Activated CD4-positive, alpha-beta T cell treated with anti-CD3 and anti-CD28 coated beads for 36 hours (primary cell): Measurements from ENCODE around the gene PHLPP1. TPM values are rescaled to one million over a fixed set of nuclear protein-coding genes. Genes with fewer than 3 reads are reported as not detected.

Source experiments
- ATAC-seq: fragments of 200-7000 bp; cut with Tn5 transposase; one replicate; pipeline ENCODE4 v1.10.0; 2021; ENCODE audit warnings: mild to moderate bottlenecking, moderate library complexity
- CTCF ChIA-PET: fragments of 350-600 bp; sonication (Branson Sonifier 250); formaldehyde crosslinking; loops from one replicate; lab custom pipeline; 2021; ENCODE audit warnings: antibody characterized with exemption; lab: Charles Lee
- POLR2A ChIA-PET: fragments of 350-600 bp; sonication (Branson Sonifier 250); formaldehyde crosslinking; loops from one replicate; lab custom pipeline; 2021; ENCODE audit warnings: antibody characterized with exemption, inconsistent platforms; lab: Charles Lee
- DNase-seq: peaks from one replicate; pipeline ENCODE4 v3.0.0-alpha.2; 2020
- H3K27ac Mint-ChIP-seq: one replicate; pipeline ENCODE4 v1.8.0; 2021; ENCODE audit warnings: mixed read lengths
- H3K27me3 Mint-ChIP-seq: one replicate; pipeline ENCODE4 v1.8.0; 2021; ENCODE audit warnings: mixed read lengths
- H3K36me3 Mint-ChIP-seq: one replicate; pipeline ENCODE4 v1.8.0; 2021; ENCODE audit warnings: low read depth, mixed read lengths
- H3K4me1 Mint-ChIP-seq: one replicate; pipeline ENCODE4 v1.8.0; 2021; ENCODE audit warnings: mixed read lengths
- H3K4me3 Mint-ChIP-seq: one replicate; pipeline ENCODE4 v1.8.0; 2021; ENCODE audit warnings: mild to moderate bottlenecking, moderate library complexity, mixed read lengths
- H3K9me3 Mint-ChIP-seq: one replicate; pipeline ENCODE4 v1.8.0; 2021; ENCODE audit warnings: low read depth, mixed read lengths
- intact Hi-C, 2 experiments: fragments of 100-400 bp; cut with DNase I in 1 of 2; cut with micrococcal nuclease in 1 of 2; formaldehyde crosslinking; loops; one replicate each; pipeline versions ENCODE4 v1.14.2 to v1.15.1; 2022 to 2024; cut with DNase I, micrococcal nuclease
- total RNA-seq, 2 experiments: library from RNA; stranded (reverse); gene quantifications; one replicate each; pipeline ENCODE4 v1.2.3, GENCODE V29; 2021

The PHLPP1 gene
- total RNA-seq, 2 experiments from 2014 or later = 6.8 to 8.5 TPM

DNA sequence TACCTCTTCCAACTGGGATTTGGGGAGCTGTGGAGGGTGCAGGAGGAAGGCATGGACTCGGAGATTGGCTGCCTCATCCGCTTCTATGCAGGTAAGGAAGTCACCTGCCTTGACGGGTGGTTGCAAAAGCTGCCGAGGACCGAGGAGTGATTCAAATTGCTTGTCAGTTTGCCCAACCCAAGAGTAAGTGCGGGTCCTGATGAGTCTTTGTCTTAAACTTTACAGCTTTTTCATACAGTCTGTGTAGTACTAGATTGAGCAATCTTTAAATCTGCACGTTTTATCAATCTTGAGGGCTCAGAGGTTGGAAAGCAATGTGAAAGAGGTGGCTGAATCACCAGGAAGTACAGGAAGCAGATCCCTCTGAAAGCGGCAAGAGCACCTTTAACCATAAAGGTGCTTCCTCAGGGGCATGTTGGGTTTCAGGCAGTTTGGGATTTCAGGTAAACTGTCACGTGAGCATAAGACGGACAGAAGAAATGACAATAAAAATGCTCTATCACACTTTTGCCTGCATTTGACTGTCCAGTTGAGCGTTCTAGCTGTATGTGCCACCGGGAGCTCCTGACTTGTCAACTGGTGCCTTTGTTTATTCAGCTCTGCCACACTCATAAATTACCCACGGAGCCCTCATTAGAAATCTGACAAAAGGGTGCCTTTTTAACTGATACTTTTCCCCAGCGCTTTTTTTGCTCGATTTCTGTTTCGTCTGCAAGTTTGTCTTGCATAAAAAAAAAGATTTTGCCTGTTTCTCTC, 2.0 kb downstream of the PHLPP1 start:
- Mint-ChIP-seq H3K4me1 (peaks cover 40% of the 10 kb centered on the region), H3K36me3 (no peaks in the 10 kb centered on the region), H3K4me3 (peak overlapping the region; percentile 71), H3K27ac (peak overlapping the region; percentile 84), H3K9me3 (no peaks in the 10 kb centered on the region), H3K27me3 (peaks cover 2% of the 10 kb centered on the region)
- CTCF ChIA-PET = interaction anchor here (0.8 to 1.4 kb wide), 4 partner anchors 9 to 265 kb away, joined by 3 to 6 read pairs (median 4); no protein-coding TSS in a partner anchor
- ATAC-seq (peak; percentile 37), DNase-seq (peak; percentile 69)
- intact Hi-C loops = loop anchor here (1.0 to 10.0 kb wide), 8 partner anchors 53 to 607 kb away; partner anchors contain the start of gene TNFRSF11A (in 1 of the 2)
- POLR2A ChIA-PET = interaction anchor here (0.5 to 1.4 kb wide), 4 partner anchors 11 to 441 kb away, joined by 3 to 9 read pairs (median 3); no protein-coding TSS in a partner anchor

- H3K9me3 Mint-ChIP-seq = no peaks in the 10 kb centered on the region
- CTCF ChIA-PET = interaction anchor here (0.9 to 1.4 kb wide), 3 partner anchors 8 to 264 kb away, joined by 3 to 6 read pairs (median 3); no protein-coding TSS in a partner anchor
- H3K27me3 Mint-ChIP-seq = peaks cover 2% of the 10 kb centered on the region
- no peak overlapping the region for H3K27ac Mint-ChIP-seq
- H3K4me3 Mint-ChIP-seq = peak overlapping the region; percentile 71
- H3K4me1 Mint-ChIP-seq = peaks cover 40% of the 10 kb centered on the region
- intact Hi-C loops = loop anchor here (1.0 to 10.0 kb wide), 8 partner anchors 53 to 607 kb away; partner anchors contain the start of gene TNFRSF11A (in 1 of the 2)
- POLR2A ChIA-PET = no interaction called here
- ATAC-seq (no peak), DNase-seq (no peak)
- H3K36me3 Mint-ChIP-seq = no peaks in the 10 kb centered on the region
Measured at GRCh38 chr18:62717925-62718800, 2.8 kb downstream of the PHLPP1 start.

- no peak overlapping the region for H3K27ac Mint-ChIP-seq
- intact Hi-C loops = no loop called here
Measured at GRCh38 chr18:62720048-62720447, 4.7 kb downstream of the PHLPP1 start.

GRCh38 chr18:62720766-62721613, 5.6 kb downstream of the PHLPP1 start:
- peak; percentile 23 for DNase-seq
- no peaks in the 10 kb centered on the region for H3K36me3 Mint-ChIP-seq
- no peak overlapping the region for H3K27ac Mint-ChIP-seq
- peaks cover 37% of the 10 kb centered on the region for H3K4me1 Mint-ChIP-seq
- intact Hi-C loops = no loop called here
- POLR2A ChIA-PET = no interaction called here
- H3K4me3 Mint-ChIP-seq = no peak overlapping the region
- CTCF ChIA-PET = interaction anchor here (1.7 kb wide), 1 partner anchor 20 kb away, joined by 10 read pairs; no protein-coding TSS in a partner anchor
- H3K9me3 Mint-ChIP-seq = no peaks in the 10 kb centered on the region
- no peak for ATAC-seq
- H3K27me3 Mint-ChIP-seq = peaks cover 5% of the 10 kb centered on the region

More at GRCh38 chr18:62720048-62720447, 4.7 kb downstream of the PHLPP1 start:
- peaks cover 4% of the 10 kb centered on the region for H3K27me3 Mint-ChIP-seq
- no peaks in the 10 kb centered on the region for H3K36me3 Mint-ChIP-seq
- H3K4me1 Mint-ChIP-seq = peaks cover 37% of the 10 kb centered on the region
- H3K4me3 Mint-ChIP-seq = no peak overlapping the region
- CTCF ChIA-PET = interaction anchor here (1.4 to 1.7 kb wide), 3 partner anchors 13 to 238 kb away, joined by 3 to 10 read pairs (median 8); no protein-coding TSS in a partner anchor
- POLR2A ChIA-PET = interaction anchor here (0.7 kb wide), 1 partner anchor 71 kb away, joined by 3 read pairs; no protein-coding TSS in a partner anchor
- no peak for ATAC-seq
- no peaks in the 10 kb centered on the region for H3K9me3 Mint-ChIP-seq
- DNase-seq = no peak

GRCh38 chr18:62721839-62722795, 6.8 kb downstream of the PHLPP1 start:
- ATAC-seq (no peak), DNase-seq (no peak)
- ChIA-PET CTCF (interaction anchor here (0.5 kb wide), 1 partner anchor 326 kb away, joined by 3 read pairs; no protein-coding TSS in a partner anchor), POLR2A (no interaction called here)
- Mint-ChIP-seq H3K4me3 (no peak overlapping the region), H3K36me3 (no peaks in the 10 kb centered on the region), H3K9me3 (no peaks in the 10 kb centered on the region), H3K27ac (no peak overlapping the region), H3K27me3 (peaks cover 5% of the 10 kb centered on the region), H3K4me1 (peaks cover 35% of the 10 kb centered on the region)
- intact Hi-C loops = no loop called here

DNA sequence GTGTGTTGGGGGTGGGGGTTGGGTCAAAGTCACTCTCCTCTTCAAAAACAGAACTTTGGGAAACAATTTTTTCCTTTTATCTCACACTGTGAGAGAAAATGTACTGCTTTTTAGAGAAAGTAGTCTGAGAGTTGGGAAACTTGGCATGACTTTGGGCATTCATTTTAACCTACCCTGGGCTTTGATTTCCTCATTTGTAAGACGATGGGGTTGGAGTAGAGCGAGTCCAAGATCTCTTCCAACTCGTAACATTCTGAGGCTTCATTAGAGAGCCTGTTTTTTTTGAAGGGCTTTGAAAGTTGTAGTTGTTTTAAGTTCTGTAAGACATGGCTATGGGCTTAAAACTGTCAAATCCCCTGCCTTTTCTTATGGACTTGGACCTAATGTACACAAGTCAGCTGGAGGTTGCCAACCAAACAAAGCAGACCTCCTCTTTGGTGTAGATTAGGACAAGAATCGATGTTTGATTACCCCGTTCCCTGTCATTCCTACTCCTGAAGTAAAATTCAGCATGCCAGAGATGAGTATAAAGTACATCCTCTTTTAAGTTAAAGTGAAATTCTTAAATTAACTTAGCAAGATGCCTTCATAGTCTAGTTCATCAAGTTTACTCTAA, 8.4 kb downstream of the PHLPP1 start:
- H3K4me1 Mint-ChIP-seq = peaks cover 21% of the 10 kb centered on the region
- H3K4me3 Mint-ChIP-seq = no peak overlapping the region
- no peak for ATAC-seq
- H3K27me3 Mint-ChIP-seq = peaks cover 5% of the 10 kb centered on the region
- intact Hi-C loops = no loop called here
- no peaks in the 10 kb centered on the region for H3K9me3 Mint-ChIP-seq
- DNase-seq = no peak
- H3K36me3 Mint-ChIP-seq = no peaks in the 10 kb centered on the region
- ChIA-PET CTCF (interaction anchor here (1.2 kb wide), 1 partner anchor 9 kb away, joined by 3 read pairs; the partner anchor contains the start of gene PHLPP1), POLR2A (no interaction called here)
- H3K27ac Mint-ChIP-seq = no peak overlapping the region

DNA sequence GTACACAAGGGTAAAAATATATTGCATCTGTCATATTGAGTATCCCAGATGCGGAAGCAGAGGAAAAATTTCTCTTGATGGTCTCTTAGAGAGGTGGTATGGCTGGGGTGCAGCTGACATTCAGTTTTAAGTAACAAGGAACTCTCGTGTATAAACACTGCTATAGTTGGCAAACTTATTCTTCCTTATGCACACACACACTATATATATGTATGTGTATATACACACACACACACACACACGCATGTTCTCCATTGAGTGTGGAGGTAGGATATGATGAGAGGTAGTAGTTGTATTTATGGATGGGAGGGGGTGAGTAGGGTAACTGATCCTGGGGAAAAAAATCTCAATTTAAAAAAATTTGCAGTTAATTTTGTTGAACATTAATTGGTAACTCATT, 10.6 kb downstream of the PHLPP1 start:
- H3K36me3 Mint-ChIP-seq = no peaks in the 10 kb centered on the region
- CTCF ChIA-PET = interaction anchor here (1.1 to 1.3 kb wide), 3 partner anchors 9 to 643 kb away, joined by 3 read pairs; no protein-coding TSS in a partner anchor
- ATAC-seq (no peak), DNase-seq (no peak)
- POLR2A ChIA-PET = no interaction called here
- H3K9me3 Mint-ChIP-seq = no peaks in the 10 kb centered on the region
- no peak overlapping the region for H3K27ac Mint-ChIP-seq
- no peak overlapping the region for H3K4me3 Mint-ChIP-seq
- intact Hi-C loops = no loop called here
- H3K27me3 Mint-ChIP-seq = peaks cover 5% of the 10 kb centered on the region
- H3K4me1 Mint-ChIP-seq = peaks cover 6% of the 10 kb centered on the region

GRCh38 chr18:62728254-62728653, 12.9 kb downstream of the PHLPP1 start:
- Mint-ChIP-seq H3K4me1 (peaks cover 2% of the 10 kb centered on the region), H3K27ac (no peak overlapping the region), H3K9me3 (peaks cover 8% of the 10 kb centered on the region), H3K36me3 (no peaks in the 10 kb centered on the region), H3K27me3 (peaks cover 4% of the 10 kb centered on the region), H3K4me3 (no peak overlapping the region)
- CTCF ChIA-PET = interaction anchor here (0.5 to 0.9 kb wide), 4 partner anchors 11 to 711 kb away, joined by 3 to 4 read pairs (median 3); no protein-coding TSS in a partner anchor
- ATAC-seq = no peak
- POLR2A ChIA-PET = interaction anchor here (0.6 kb wide), 2 partner anchors 11 to 990 kb away, joined by 4 to 9 read pairs; no protein-coding TSS in a partner anchor
- no peak for DNase-seq
- intact Hi-C loops = no loop called here
